ENCODE measurements around the gene GSTA2.
"Not testable (repeated sequence)": the region's sequence is repeated elsewhere in the genome, so short reads cannot be mapped to it uniquely, and the experiment has no call there.

GSTA2 gene

DNA sequence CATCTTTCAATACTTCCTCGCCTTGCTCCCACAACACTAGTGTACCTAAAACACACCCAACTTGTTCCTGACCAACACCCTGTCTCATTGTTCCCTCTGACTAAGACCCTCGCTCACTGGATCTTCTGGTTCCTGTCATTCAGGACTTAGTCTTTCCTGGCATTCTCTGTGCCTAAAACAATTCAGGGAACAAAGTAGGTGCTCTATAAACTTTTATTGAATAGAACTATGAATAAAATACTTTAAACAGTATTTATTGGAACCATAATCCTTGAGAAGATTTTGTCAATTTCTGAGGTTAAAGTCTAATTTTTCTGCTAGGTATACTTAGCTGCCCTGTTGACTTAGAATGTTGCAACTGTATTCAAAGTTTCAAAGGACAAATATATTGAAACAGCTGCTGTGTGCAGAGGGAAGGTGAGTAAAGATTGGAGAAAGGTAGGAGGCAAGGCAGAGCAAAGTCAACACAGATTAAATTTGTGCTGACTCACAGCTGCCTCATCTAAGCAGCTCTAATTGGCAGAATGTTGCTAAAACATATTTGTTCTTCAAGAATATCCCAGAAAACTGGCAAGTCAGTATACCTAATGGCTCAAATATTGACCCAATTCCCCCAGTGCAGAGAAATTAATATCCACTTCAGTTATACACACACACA is 37.6 kb downstream of the GSTA2 start:
- DNase-seq (ENCODE audit: low read depth): no peak

DNA sequence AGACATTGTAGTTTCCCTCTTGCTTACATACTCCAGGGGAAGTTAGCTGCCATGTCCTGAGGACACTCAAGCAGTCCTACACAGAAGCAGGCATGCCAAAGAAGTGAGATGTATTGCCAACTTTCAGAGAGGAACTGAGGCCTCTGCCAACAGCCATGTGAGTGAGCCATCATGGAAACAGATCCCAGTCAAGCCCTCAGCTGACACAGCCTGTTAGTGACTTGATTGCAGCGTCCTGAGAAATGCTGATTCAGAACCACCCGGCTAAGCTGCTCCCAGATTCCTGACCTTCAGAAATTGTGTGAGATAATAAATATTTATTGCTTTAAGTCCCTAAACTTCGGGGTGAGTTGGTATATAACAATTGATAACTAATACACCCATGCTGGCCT is 38.1 kb downstream of the GSTA2 start:
- DNase-seq (ENCODE audit: low read depth): no peak

DNA sequence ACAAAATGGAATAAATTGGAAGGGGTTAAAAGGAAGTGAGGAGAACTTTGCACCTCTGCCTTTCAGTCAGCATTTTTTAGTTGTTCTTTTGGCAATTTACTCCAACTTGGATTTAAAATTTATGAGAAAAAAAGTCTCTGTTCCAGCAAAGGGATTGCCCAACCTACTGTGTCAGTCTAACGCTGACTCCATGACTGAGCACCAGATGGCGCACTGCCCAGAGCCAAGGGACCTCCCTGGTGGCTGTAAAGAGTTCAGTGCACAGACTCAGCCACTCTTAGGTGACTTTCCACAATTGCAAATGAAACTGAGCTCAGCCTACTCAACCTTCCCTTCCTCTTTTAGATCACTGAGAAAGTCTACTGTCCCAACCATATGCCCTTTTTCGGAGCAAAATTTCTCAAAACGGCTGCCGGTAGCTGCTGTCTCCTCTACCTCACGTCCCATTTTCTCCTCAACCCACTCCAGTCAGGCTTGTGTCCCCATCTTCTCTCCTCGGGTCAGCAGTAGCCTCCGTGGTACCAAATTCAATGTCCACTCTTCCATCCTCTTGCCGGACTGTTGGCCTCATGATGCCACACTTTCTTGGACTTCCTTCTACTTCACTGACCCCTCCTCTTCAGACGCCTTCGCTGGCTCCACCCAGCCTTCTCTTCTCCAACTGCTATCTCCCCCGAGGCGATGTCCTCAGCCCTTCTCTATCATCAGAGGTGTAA is 38.7 kb downstream of the GSTA2 start:
- peak; percentile 31 for DNase-seq (ENCODE audit: low read depth)

- DNase-seq (ENCODE audit: low read depth): no peak
Observed at GRCh38 chr6:52724042-52724405, 39.3 kb downstream of the GSTA2 start.

DNA sequence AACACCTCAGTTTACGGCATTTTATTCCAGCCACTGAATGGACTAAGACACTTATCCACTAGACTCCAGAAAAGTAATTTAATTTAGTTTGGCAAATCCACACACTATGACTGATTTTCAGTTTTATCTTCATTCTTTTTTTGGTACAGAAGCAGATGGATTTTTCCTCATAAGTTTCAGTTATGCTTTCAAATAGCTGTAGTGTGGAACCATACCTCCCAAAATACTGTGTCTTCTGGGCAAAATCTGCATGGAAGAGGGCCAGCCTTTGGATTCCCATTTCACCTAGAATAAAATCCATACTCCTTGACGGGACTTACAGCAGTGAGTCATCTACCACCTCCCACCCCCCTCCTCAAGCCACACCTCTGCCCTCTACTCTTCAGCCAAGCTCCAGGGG is 43.0 kb downstream of the GSTA2 start:
- DNase-seq (ENCODE audit: low read depth): no peak

GRCh38 chr6:52718550-52718949 is 44.7 kb downstream of the GSTA2 start:
- DNase-seq (ENCODE audit: low read depth): no peak

DNA sequence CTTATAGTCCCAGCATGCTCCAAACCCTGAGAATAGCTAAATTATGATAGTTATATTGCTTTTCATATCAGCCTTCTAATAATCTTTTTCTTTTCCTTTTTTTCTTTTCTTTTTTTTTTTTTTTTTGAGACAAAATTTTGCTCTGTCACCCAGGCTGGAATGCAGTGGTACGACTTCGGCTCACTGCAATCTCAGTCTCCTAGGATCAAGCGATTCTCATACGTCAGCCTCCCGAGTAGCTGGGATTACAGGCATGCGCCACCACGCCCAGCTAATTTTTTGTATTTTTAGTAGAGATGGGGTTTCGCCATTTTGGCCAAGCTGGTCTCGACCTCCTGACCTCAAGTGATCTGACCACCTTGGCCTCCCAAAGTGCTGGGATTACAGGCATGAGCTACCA is 48.5 kb downstream of the GSTA2 start:
- not testable (repeated sequence) for DNase-seq (ENCODE audit: low read depth)

DNA sequence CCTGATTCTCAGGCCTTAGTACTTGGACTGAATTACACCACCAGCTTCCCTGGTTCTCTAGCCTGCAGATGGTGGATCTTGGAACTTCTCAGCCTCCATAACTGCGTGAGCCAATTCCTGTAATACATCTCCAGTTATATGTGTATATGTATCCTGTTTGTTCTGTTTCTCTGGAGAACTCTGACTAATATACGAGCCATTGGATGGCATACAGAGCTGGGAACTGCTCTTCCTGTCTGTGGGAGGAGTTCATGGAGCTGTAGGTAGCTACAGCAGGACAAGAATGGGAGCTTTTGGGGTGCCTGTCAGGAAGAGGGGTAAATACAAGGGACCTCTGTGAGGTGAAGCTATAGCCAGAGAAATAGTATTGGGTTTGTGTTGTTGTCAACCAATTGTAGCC is 51.1 kb downstream of the GSTA2 start:
- DNase-seq (ENCODE audit: low read depth): no peak

GRCh38 chr6:52707963-52708680 is 55.2 kb downstream of the GSTA2 start:
- no peak for DNase-seq (ENCODE audit: low read depth)

DNA sequence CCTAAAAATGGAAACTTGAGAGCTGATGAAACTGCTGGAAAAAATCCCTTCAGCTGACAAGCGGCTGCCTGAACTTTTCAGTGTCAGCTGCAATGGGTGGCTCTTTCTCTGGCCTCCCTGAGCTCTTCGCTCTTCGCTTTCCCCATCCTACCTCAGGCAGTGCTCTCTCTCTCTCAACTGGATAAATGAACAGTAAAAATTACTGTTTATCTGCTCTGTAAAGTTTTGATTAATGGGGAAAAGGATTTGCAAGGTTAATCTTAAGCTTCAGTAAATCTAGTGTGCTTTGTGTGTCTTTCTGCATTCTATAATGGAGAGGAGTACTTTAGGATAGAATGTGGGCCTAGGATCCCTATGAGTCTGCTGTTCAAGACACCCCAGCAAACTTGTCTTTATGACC is 57.3 kb downstream of the GSTA2 start:
- DNase-seq (ENCODE audit: low read depth): no peak

GRCh38 chr6:52704781-52705502 is 58.3 kb downstream of the GSTA2 start:
- DNase-seq (ENCODE audit: low read depth): not testable (repeated sequence)

GRCh38 chr6:52704060-52704459 is 59.2 kb downstream of the GSTA2 start:
- DNase-seq (ENCODE audit: low read depth): no peak
